Retinal pigment epithelial cell (primary cell): ENCODE measurements around the gene ADGRD1.

ENCODE experiments used
- DNase-seq: peaks from one replicate; pipeline ENCODE4 v3.0.0-alpha.2; 2010; ENCODE audit warnings: low read depth
- H3K4me3 ChIP-seq: 2 replicates; pipeline ENCODE4 v1.5.1; 2011; ENCODE audit warnings: mild to moderate bottlenecking, low read length, control low read depth, moderate library complexity
- CTCF ChIP-seq: conservative IDR thresholded peaks from 2 replicates; pipeline ENCODE4 v1.5.1; 2011; ENCODE audit warnings: low read depth, low read length, control low read depth, inconsistent platforms

The ADGRD1 gene

GRCh38 chr12:131032082-131032750 lies 78.5 kb downstream of the ADGRD1 start:
- no peak overlapping the region for H3K4me3 ChIP-seq
- TF ChIP-seq CTCF = no peak

DNA sequence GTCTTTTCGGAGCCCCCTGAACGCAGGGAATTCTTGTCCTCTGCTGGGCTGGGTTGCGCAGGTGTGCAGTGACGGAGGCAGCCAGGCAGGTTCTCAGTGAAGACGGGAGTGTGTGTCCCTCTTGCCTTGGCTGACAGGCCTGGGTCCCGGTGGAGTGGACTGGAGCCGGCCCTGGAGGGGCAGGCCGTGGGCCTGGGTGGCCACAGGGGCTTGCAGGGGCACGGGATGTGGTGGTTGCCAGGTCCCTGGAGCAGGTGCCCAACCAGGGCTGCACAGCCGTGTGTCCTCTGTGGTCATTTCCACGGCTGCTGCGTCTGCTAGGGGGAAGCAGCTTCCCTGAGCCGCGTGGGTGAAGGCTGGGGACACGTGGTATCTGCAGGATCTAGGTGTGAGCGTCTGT lies 79.8 kb downstream of the ADGRD1 start:
- TF ChIP-seq CTCF = no peak
- DNase-seq = no peak
- no peak overlapping the region for H3K4me3 ChIP-seq

More at GRCh38 chr12:131032082-131032750, 78.5 kb downstream of the ADGRD1 start:
- no peak for DNase-seq

DNA sequence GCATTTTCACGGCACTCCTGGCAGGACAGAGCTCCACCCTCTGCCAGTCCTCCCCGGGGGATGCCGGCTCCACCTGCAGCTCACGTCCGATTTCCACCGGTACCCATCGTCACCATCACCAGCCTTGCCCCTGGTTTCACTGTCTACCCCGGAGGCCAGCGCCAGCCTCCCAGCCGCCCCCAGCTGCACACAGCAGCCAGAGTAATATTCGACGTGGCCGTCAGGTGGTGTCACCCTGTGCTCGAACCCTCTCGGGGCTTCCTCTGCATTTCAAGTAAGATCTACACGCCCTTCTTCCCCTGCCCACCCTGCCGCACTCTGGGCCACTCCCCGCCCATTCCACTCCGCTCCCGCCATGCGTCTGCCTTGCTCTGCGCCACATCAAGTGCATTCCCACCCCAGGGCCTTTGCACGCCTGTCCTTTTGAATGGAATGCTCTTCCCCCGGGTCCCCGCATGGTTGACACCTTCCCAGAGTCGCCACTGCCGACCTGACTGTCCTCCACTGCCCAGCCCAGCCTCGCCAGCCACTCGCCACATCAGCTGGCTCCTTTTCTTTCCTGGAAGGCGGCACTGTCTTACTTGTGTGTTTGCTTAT lies 80.3 kb downstream of the ADGRD1 start:
- no peak for TF ChIP-seq CTCF
- no peak for DNase-seq

GRCh38 chr12:131034631-131035244 lies 81.0 kb downstream of the ADGRD1 start:
- no peak for DNase-seq
- TF ChIP-seq CTCF = no peak
- no peak overlapping the region for H3K4me3 ChIP-seq

More for the DNA sequence above, 80.3 kb downstream of the ADGRD1 start:
- no peak overlapping the region for H3K4me3 ChIP-seq

DNA sequence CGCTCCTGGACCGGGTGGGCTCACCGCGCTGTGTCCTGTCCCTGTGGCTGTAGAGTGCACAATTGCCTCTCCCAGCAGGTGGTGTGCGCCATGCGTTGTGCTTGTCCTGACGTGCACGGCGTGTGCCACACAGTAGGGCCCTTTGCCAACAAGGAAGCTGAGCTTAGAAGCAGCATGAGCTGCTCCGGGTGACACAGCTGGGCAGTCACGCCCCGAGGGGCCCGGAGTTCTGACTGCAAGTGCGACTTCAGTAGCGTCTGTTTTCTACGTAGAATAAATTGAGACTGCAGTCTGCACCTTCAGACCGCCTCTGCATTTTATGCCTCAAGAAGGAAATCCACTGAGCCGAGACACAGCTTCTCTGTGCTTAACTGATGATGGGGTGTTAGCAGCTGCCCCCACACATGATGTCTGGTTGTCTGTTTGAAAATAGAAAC lies 81.6 kb downstream of the ADGRD1 start:
- no peak for DNase-seq
- H3K4me3 ChIP-seq = no peak overlapping the region
- TF ChIP-seq CTCF = no peak

DNA sequence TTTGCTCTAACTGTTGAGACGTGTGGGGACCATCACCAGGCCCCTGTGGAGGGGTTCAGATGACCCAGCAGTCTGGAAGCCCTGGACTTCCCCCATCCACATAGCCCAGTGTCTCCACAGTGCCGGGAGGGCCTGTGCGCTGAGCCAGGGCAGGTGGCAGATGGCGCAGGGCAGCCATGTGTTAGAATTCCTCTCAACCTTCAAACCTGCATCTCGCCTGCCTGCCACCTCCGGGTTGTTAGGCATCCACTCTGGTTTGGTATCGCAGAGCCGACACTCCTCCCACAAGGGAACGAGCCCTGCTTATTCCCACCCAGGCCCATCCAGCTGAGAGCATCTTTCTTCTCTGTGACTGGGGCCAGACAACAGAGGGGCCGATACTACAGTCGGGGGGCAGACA lies 84.5 kb downstream of the ADGRD1 start:
- DNase-seq = no peak
- no peak for TF ChIP-seq CTCF
- H3K4me3 ChIP-seq = no peak overlapping the region
